IPS-20b (cell line): ENCODE measurements around the gene APOE.
"Not testable (repeated sequence)": the region's sequence is repeated elsewhere in the genome, so short reads cannot be mapped to it uniquely, and the experiment has no call there.

Source experiments
- H3K27ac ChIP-seq: one replicate; pipeline ENCODE4 v1.5.1; 2013; ENCODE audit warnings: low read length
- H3K27me3 ChIP-seq: 2 replicates; pipeline ENCODE4 v1.6.1; 2013; ENCODE audit warnings: mild to moderate bottlenecking, low read length, inconsistent platforms; ENCODE audit not compliant: insufficient read depth
- H3K36me3 ChIP-seq: 2 replicates; pipeline ENCODE4 v1.6.1; 2013; ENCODE audit warnings: low read depth, mild to moderate bottlenecking, inconsistent platforms, low read length, moderate library complexity; ENCODE audit not compliant: insufficient read depth
- H3K4me1 ChIP-seq: 2 replicates; pipeline ENCODE4 v1.6.1; 2013; ENCODE audit warnings: mild to moderate bottlenecking, control low read depth, inconsistent platforms, low read length, moderate library complexity; ENCODE audit not compliant: insufficient read depth
- H3K4me3 ChIP-seq: 2 replicates; pipeline ENCODE4 v1.5.1; 2013; ENCODE audit warnings: mild to moderate bottlenecking, low read length, inconsistent platforms
- H3K9ac ChIP-seq: 2 replicates; pipeline ENCODE4 v1.6.1; 2013; ENCODE audit warnings: low read depth, mild to moderate bottlenecking, inconsistent platforms, low read length, moderate library complexity
- H3K9me3 ChIP-seq: 2 replicates; pipeline ENCODE4 v1.6.1; 2013; ENCODE audit warnings: mild to moderate bottlenecking, low read depth, low read length, inconsistent platforms; ENCODE audit not compliant: insufficient read depth

Gene APOE

GRCh38 chr19:44887648-44888047 lies 17.9 kb upstream of the APOE start:
- Histone ChIP-seq H3K9ac (no peak overlapping the region), H3K4me1 (no peaks in the 10 kb centered on the region), H3K27me3 (no peaks in the 10 kb centered on the region), H3K27ac (no peak overlapping the region), H3K4me3 (no peak overlapping the region), H3K9me3 (no peaks in the 10 kb centered on the region), H3K36me3 (peaks cover 55% of the 10 kb centered on the region)

- not testable (repeated sequence) for H3K4me1 ChIP-seq, H3K9me3 ChIP-seq, H3K27me3 ChIP-seq, H3K9ac ChIP-seq, H3K27ac ChIP-seq, H3K4me3 ChIP-seq
- H3K36me3 ChIP-seq, result peaks cover 60% of the 10 kb centered on the region
Observed at GRCh38 chr19:44888335-44888734, 17.3 kb upstream of the APOE start.

- Histone ChIP-seq H3K27ac (peak overlapping the region; percentile 15), H3K9me3 (no peaks in the 10 kb centered on the region), H3K27me3 (no peaks in the 10 kb centered on the region), H3K9ac (peak overlapping the region; percentile 74; the same call in 1 of the 2 replicates), H3K36me3 (peaks cover 60% of the 10 kb centered on the region), H3K4me3 (peak overlapping the region; percentile 61), H3K4me1 (no peaks in the 10 kb centered on the region)
Observed at GRCh38 chr19:44889830-44890365, 15.7 kb upstream of the APOE start.

- no peaks in the 10 kb centered on the region for H3K27me3 ChIP-seq
- H3K4me1 ChIP-seq, result no peaks in the 10 kb centered on the region
- peaks cover 63% of the 10 kb centered on the region for H3K36me3 ChIP-seq
- no peaks in the 10 kb centered on the region for H3K9me3 ChIP-seq
- H3K4me3 ChIP-seq, result peak overlapping the region; percentile 61
- H3K9ac ChIP-seq, result peak overlapping the region; percentile 74; the same call in 1 of the 2 replicates
- H3K27ac ChIP-seq, result peak overlapping the region; percentile 15
Observed at GRCh38 chr19:44890366-44891015, 15.1 kb upstream of the APOE start.

GRCh38 chr19:44891016-44891882 lies 14.3 kb upstream of the APOE start, which contains the start of gene TOMM40:
TSS of gene TOMM40 (plus strand) at chr19:44891254. CDS start at chr19:44891416, 162 bp downstream.
- no peaks in the 10 kb centered on the region for H3K27me3 ChIP-seq
- H3K9me3 ChIP-seq, result no peaks in the 10 kb centered on the region
- peak within 1 kb of the TSS; percentile 96 for H3K9ac ChIP-seq
- peak within 1 kb of the TSS; percentile 45 for H3K27ac ChIP-seq
- peak within 1 kb of the TSS; percentile 99 for H3K4me3 ChIP-seq
- H3K4me1 ChIP-seq, result no peaks in the 10 kb centered on the region
- H3K36me3 ChIP-seq, result peaks cover 63% of the 10 kb centered on the region

GRCh38 chr19:44892932-44893331 lies 12.7 kb upstream of the APOE start:
- Histone ChIP-seq H3K27ac (no peak overlapping the region), H3K36me3 (peaks cover 64% of the 10 kb centered on the region), H3K27me3 (no peaks in the 10 kb centered on the region), H3K4me1 (no peaks in the 10 kb centered on the region), H3K9ac (no peak overlapping the region), H3K4me3 (peak overlapping the region; percentile 99; the same call in 1 of the 2 replicates), H3K9me3 (no peaks in the 10 kb centered on the region)

- Histone ChIP-seq H3K4me1 (no peaks in the 10 kb centered on the region), H3K9me3 (no peaks in the 10 kb centered on the region), H3K4me3 (no peak overlapping the region), H3K27ac (no peak overlapping the region), H3K9ac (no peak overlapping the region), H3K27me3 (no peaks in the 10 kb centered on the region), H3K36me3 (peaks cover 64% of the 10 kb centered on the region)
Observed at GRCh38 chr19:44893332-44894051, 12.1 kb upstream of the APOE start.

- Histone ChIP-seq H3K9ac (no peak overlapping the region), H3K9me3 (no peaks in the 10 kb centered on the region), H3K36me3 (peaks cover 66% of the 10 kb centered on the region), H3K4me1 (no peaks in the 10 kb centered on the region), H3K27me3 (no peaks in the 10 kb centered on the region), H3K4me3 (no peak overlapping the region), H3K27ac (no peak overlapping the region)
Observed at GRCh38 chr19:44894052-44894400, 11.6 kb upstream of the APOE start.

- peaks cover 75% of the 10 kb centered on the region for H3K36me3 ChIP-seq
- no peak overlapping the region for H3K4me3 ChIP-seq
- H3K27ac ChIP-seq, result no peak overlapping the region
- H3K9ac ChIP-seq, result no peak overlapping the region
- H3K9me3 ChIP-seq, result no peaks in the 10 kb centered on the region
- no peaks in the 10 kb centered on the region for H3K27me3 ChIP-seq
- no peaks in the 10 kb centered on the region for H3K4me1 ChIP-seq
Observed at GRCh38 chr19:44894946-44895345, 10.7 kb upstream of the APOE start.

GRCh38 chr19:44897835-44898234 lies 7.8 kb upstream of the APOE start:
- Histone ChIP-seq H3K4me1 (no peaks in the 10 kb centered on the region), H3K27me3 (no peaks in the 10 kb centered on the region), H3K36me3 (peaks cover 96% of the 10 kb centered on the region), H3K27ac (no peak overlapping the region), H3K9ac (no peak overlapping the region), H3K9me3 (no peaks in the 10 kb centered on the region), H3K4me3 (no peak overlapping the region)
